Coronary artery (tissue), 2 donors: Measurements from ENCODE around the gene TTC39B.

ENCODE experiments used
- DNase-seq: peaks from one replicate; pipeline ENCODE4 v3.0.0-alpha.2; 2017; ENCODE audit warnings: low spot score
- H3K27ac ChIP-seq, 2 donors: fragments of 200-600 bp; sonication (generic); one replicate each; pipeline ENCODE4 v1.5.1; 2016 to 2019
- H3K4me3 ChIP-seq: fragments of 200-600 bp; sonication (generic); 2 replicates; pipeline ENCODE4 v1.5.1; 2016; ENCODE audit warnings: mild to moderate bottlenecking, moderate library complexity
- CTCF ChIP-seq: fragments of 200-600 bp; sonication (generic); IDR thresholded peaks from one replicate; pipeline ENCODE4 v1.5.1; 2019; ENCODE audit warnings: antibody characterized with exemption

Gene TTC39B

GRCh38 chr9:15293804-15294316 lies 13.2 kb downstream of the TTC39B start:
- peak overlapping the region; percentile 25 for H3K4me3 ChIP-seq
- peak overlapping the region; percentile 5 to 91 for H3K27ac ChIP-seq
- DNase-seq = no peak
- no peak for TF ChIP-seq CTCF

- H3K27ac ChIP-seq = no peak overlapping the region
- no peak for DNase-seq
- H3K4me3 ChIP-seq = no peak overlapping the region
- TF ChIP-seq CTCF = no peak
These were observed 13.9 kb downstream of the TTC39B start for GRCh38 chr9:15293084-15293483.

GRCh38 chr9:15289603-15290002 lies 17.4 kb downstream of the TTC39B start:
- TF ChIP-seq CTCF = no peak
- Histone ChIP-seq H3K4me3 (no peak overlapping the region), H3K27ac (no peak overlapping the region)
- DNase-seq = no peak

- Histone ChIP-seq H3K4me3 (no peak overlapping the region), H3K27ac (no peak overlapping the region)
- TF ChIP-seq CTCF = no peak
- no peak for DNase-seq
These were observed 19.7 kb downstream of the TTC39B start for GRCh38 chr9:15287309-15287708.

GRCh38 chr9:15286161-15286821 lies 20.7 kb downstream of the TTC39B start:
- H3K27ac ChIP-seq = no peak overlapping the region
- no peak for DNase-seq

GRCh38 chr9:15282567-15283285 lies 24.3 kb downstream of the TTC39B start:
- Histone ChIP-seq H3K27ac (no peak overlapping the region), H3K4me3 (no peak overlapping the region)
- TF ChIP-seq CTCF = no peak
- DNase-seq = no peak

More at GRCh38 chr9:15286161-15286821, 20.7 kb downstream of the TTC39B start:
- no peak overlapping the region for H3K4me3 ChIP-seq
- TF ChIP-seq CTCF = no peak

- H3K4me3 ChIP-seq = no peak overlapping the region
- DNase-seq = no peak
- no peak overlapping the region for H3K27ac ChIP-seq
- no peak for TF ChIP-seq CTCF
These were observed 26.4 kb downstream of the TTC39B start for GRCh38 chr9:15280647-15281046.
